Smooth muscle cell (in vitro differentiated cells): ENCODE data around the gene TANC1. TPM values are rescaled to one million over a fixed set of nuclear protein-coding genes. Genes with fewer than 3 reads are reported as not detected.
A peak's percentile ranks its signal among the peaks of the same experiment; 100 is the strongest.

Source experiments
- DNase-seq: peaks from one replicate; lab custom pipeline; 2025; ENCODE audit not compliant: unreplicated experiment; lab: John Stamatoyannopoulos, UW
- H2AFZ ChIP-seq: fragments of 200-600 bp; sonication (generic); 2 replicates; pipeline ENCODE4 v1.6.0; 2016; ENCODE audit warnings: antibody characterized with exemption, low read depth, mild to moderate bottlenecking
- H3F3A ChIP-seq: fragments of 200-600 bp; sonication (generic); 2 replicates; pipeline ENCODE4 v1.6.0; 2017; ENCODE audit warnings: antibody characterized with exemption, low read depth
- H3K27ac ChIP-seq: fragments of 200-600 bp; sonication (generic); 2 replicates; pipeline ENCODE4 v1.5.1; 2016; ENCODE audit warnings: low read depth, mild to moderate bottlenecking
- H3K27me3 ChIP-seq: fragments of 200-600 bp; sonication (generic); 2 replicates; pipeline ENCODE4 v1.6.1; 2016; ENCODE audit warnings: low read depth, mild to moderate bottlenecking
- H3K36me3 ChIP-seq: fragments of 200-600 bp; sonication (generic); 2 replicates; pipeline ENCODE4 v1.5.1; 2016; ENCODE audit warnings: low read depth
- H3K4me1 ChIP-seq: fragments of 200-600 bp; sonication (generic); 2 replicates; pipeline ENCODE4 v1.5.1; 2016; ENCODE audit warnings: low read depth
- H3K4me2 ChIP-seq: fragments of 200-600 bp; sonication (generic); 2 replicates; pipeline ENCODE4 v1.6.0; 2016; ENCODE audit warnings: mild to moderate bottlenecking
- H3K4me3 ChIP-seq: fragments of 200-600 bp; sonication (generic); 2 replicates; pipeline ENCODE4 v1.5.1; 2016; ENCODE audit warnings: mild to moderate bottlenecking
- H3K79me2 ChIP-seq: fragments of 200-600 bp; sonication (generic); 2 replicates; pipeline ENCODE4 v1.6.0; 2016; ENCODE audit warnings: low read depth, mild to moderate bottlenecking
- H3K9ac ChIP-seq: fragments of 200-600 bp; sonication (generic); 2 replicates; pipeline ENCODE4 v1.6.0; 2016; ENCODE audit warnings: low read depth
- H3K9me3 ChIP-seq: fragments of 200-600 bp; sonication (generic); replicated peaks from 2 replicates; pipeline ENCODE4 v1.5.1; 2016; ENCODE audit warnings: low read depth
- H4K20me1 ChIP-seq: fragments of 200-600 bp; sonication (generic); 2 replicates; pipeline ENCODE4 v1.6.0; 2016; ENCODE audit warnings: low read depth
- WGBS: methylation state at CpG from one replicate; pipeline ENCODE4 v1.1.7; 2016; ENCODE audit warnings: low lambda C conversion rate; 5-methylcytosine and 5-hydroxymethylcytosine counted together
- polyA plus RNA-seq: library from polyadenylated mRNA; unstranded; fragments of >200 nt; fragmentation: Nextera tagmentation; extraction: Ambion mirVana; gene quantifications from 2 replicates; pipeline ENCODE4 v1.2.1, GENCODE V29; 2016
- total RNA-seq: library from RNA; depleted of rRNA; stranded (reverse); fragments of >200 nt; gene quantifications from 2 replicates; pipeline ENCODE4 v1.2.3, GENCODE V29; 2014
- TF ChIP-seq, protein P1 (sequence below): fragments of 200-600 bp; sonication (generic); IDR thresholded peaks from 2 replicates; pipeline ENCODE4 v1.5.1; 2017; ENCODE audit warnings: borderline replicate concordance, mild to moderate bottlenecking, antibody characterized with exemption; ENCODE audit not compliant: insufficient read depth, poor library complexity, severe bottlenecking

TANC1 gene
- total and polyA plus RNA-seq, 2 experiments from 2014 or later = 9.1 to 30.8 TPM

DNA sequence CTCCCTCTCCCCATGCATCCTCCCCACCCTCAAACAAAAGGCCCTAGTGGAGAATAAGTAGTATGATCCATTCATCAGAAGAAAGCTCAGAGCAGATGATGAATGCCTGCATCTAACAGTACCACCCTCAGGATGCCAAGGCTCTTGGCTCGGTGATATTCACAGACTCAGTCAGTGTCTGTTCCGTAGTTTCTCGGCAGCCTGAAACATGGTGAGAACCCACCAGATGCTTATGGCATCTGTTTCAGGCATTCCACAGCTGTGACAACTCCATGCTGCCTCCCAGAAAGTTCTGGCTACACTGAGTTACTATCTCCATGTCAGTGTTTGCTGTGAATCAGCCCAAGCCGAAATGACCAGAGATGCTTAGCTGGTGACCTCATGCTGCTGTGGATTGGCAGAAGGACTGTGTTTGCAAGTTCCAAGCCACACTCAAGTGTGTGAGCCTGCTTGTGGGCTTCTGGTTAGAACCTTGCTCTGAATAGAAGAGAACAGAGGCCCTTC, 234.2 kb downstream of the TANC1 start:
- Histone ChIP-seq H3K9me3 (no peaks in the 10 kb centered on the region), H3K27me3 (no peaks in the 10 kb centered on the region), H3K9ac (peak overlapping the region; percentile 11), H2AFZ (no peak overlapping the region), H3K36me3 (peaks cover 3% of the 10 kb centered on the region), H3K4me3 (no peak overlapping the region), H4K20me1 (no peaks in the 10 kb centered on the region), H3K4me1 (peaks cover 12% of the 10 kb centered on the region), H3F3A (peaks cover 37% of the 10 kb centered on the region), H3K27ac (peak overlapping the region; percentile 73), H3K4me2 (peak overlapping the region; percentile 27), H3K79me2 (no peaks in the 10 kb centered on the region)
- TF ChIP-seq, protein P1, sequence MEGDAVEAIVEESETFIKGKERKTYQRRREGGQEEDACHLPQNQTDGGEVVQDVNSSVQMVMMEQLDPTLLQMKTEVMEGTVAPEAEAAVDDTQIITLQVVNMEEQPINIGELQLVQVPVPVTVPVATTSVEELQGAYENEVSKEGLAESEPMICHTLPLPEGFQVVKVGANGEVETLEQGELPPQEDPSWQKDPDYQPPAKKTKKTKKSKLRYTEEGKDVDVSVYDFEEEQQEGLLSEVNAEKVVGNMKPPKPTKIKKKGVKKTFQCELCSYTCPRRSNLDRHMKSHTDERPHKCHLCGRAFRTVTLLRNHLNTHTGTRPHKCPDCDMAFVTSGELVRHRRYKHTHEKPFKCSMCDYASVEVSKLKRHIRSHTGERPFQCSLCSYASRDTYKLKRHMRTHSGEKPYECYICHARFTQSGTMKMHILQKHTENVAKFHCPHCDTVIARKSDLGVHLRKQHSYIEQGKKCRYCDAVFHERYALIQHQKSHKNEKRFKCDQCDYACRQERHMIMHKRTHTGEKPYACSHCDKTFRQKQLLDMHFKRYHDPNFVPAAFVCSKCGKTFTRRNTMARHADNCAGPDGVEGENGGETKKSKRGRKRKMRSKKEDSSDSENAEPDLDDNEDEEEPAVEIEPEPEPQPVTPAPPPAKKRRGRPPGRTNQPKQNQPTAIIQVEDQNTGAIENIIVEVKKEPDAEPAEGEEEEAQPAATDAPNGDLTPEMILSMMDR = no peak
- 2% methylated on average over 4 of the region's 4 CpGs for WGBS
- DNase-seq = peak; percentile 21

DNA sequence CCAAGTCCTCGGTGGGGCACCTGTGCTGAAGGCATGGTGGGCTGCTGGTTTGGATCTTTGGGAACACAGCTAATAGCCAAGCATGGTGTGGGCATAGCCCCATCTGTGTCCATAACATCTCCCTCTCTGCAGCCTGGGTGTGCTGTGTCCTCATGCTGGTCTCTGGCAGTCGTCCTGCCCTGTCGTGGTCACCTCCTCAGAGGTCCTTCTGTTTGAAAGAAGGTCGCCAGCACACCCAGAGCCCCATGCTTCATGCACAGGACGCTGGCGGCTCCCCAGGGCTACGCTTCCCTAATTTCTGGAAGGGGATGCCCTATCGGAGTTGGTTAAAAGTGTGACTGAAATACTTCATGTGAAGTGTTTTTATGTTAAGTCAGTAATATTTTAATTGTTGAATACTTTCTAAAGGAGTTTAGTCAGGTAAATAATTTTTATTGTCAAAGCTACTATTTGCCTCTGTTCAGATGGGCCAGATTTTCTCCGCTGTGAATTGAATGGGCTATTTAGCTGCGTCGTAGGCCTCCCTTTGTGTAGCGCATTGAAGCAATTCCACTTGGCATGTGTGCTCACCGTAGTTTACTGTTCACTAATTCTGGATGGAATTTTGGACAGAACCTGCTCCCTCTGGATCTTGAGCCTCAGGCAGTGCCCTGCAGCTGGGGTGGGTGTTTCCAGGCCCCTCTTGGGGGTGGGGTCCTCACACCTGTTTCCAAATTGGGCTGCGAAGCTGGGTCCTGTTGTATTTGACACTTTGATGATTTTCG, 236.1 kb downstream of the TANC1 start:
- 98% methylated on average over 15 of the region's 15 CpGs for WGBS
- peaks cover 11% of the 10 kb centered on the region for H3K4me1 ChIP-seq

DNA sequence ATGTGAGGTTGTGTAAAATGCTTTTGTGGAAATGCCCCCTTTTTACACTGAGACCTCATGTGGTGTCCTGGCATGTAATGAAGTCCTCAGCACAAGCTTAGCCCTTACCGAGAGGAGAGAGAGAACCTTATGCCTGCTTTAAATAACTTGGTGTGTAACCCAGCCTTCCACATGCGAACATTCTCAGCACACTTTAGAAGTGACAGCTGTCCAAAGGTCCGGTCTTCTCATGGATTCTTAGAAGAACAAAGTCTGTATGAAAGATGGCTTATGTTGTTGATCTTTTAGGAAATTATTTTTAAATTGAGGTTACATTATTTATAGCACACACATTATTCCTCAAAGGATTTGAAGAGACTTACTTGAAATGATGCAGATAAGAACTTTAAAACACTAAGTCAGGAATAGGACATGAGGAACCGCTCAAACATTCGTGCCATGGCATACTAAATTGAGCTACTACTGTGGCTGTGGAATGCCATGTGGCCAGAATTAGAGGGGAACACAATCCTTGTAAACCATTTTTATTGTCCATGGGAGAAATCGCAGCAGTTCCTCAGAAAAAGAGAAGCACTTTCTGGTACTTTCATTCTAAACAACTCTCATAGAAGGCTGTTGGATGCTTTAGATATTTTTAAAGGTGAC, 238.4 kb downstream of the TANC1 start:
- Histone ChIP-seq H3K36me3 (no peaks in the 10 kb centered on the region), H4K20me1 (no peaks in the 10 kb centered on the region), H3K4me3 (no peak overlapping the region), H3K4me1 (peaks cover 9% of the 10 kb centered on the region), H3K27ac (peak overlapping the region; percentile 55), H3K9ac (no peak overlapping the region), H3K9me3 (no peaks in the 10 kb centered on the region), H3F3A (peaks cover 16% of the 10 kb centered on the region), H3K4me2 (peak overlapping the region; percentile 14), H3K27me3 (no peaks in the 10 kb centered on the region), H3K79me2 (no peaks in the 10 kb centered on the region), H2AFZ (no peak overlapping the region)
- DNase-seq = no peak
- TF ChIP-seq, protein P1 = no peak
- 41% methylated on average over 6 of the region's 6 CpGs for WGBS

More for the DNA sequence above, 236.1 kb downstream of the TANC1 start:
- H2AFZ ChIP-seq = no peak overlapping the region
- no peak overlapping the region for H3K4me2 ChIP-seq
- peaks cover 23% of the 10 kb centered on the region for H3F3A ChIP-seq
- H4K20me1 ChIP-seq = no peaks in the 10 kb centered on the region
- H3K9me3 ChIP-seq = no peaks in the 10 kb centered on the region
- H3K27me3 ChIP-seq = no peaks in the 10 kb centered on the region
- TF ChIP-seq, protein P1 = no peak
- peaks cover 3% of the 10 kb centered on the region for H3K36me3 ChIP-seq
- no peak overlapping the region for H3K27ac ChIP-seq
- no peak for DNase-seq
- H3K4me3 ChIP-seq = no peak overlapping the region
- no peaks in the 10 kb centered on the region for H3K79me2 ChIP-seq
- H3K9ac ChIP-seq = no peak overlapping the region
